Effector CD8-positive, alpha-beta T cell (primary cell): ENCODE data around the gene ADORA1.

ENCODE experiments used
- DNase-seq: peaks from one replicate; lab custom pipeline; 2025; lab: John Stamatoyannopoulos, UW
- total RNA-seq, 4 experiments: gene quantifications; one replicate each; lab custom pipeline; 2026; lab: John Stamatoyannopoulos, UW

Gene ADORA1
- total RNA-seq: 0 to 0.37 (median 0.09) reads per million in 4 experiments

GRCh38 chr1:203127666-203128430 lies at the start of gene ADORA1:
Gene ADORA1, plus strand, starts transcription at chr1:203127726. Its CDS starts 1,116 bp downstream, at chr1:203128842.
- DNase-seq: no peak

- DNase-seq: no peak
Observed at GRCh38 chr1:203077956-203078355, 49.6 kb upstream of the ADORA1 start.

GRCh38 chr1:203078478-203078877 lies 49.0 kb upstream of the ADORA1 start:
- no peak for DNase-seq

- DNase-seq: no peak
Observed at GRCh38 chr1:203080456-203080855, 47.1 kb upstream of the ADORA1 start.

- no peak for DNase-seq
Observed at GRCh38 chr1:203081465-203082230, 45.9 kb upstream of the ADORA1 start.

- no peak for DNase-seq
Observed at GRCh38 chr1:203082231-203082505, 45.4 kb upstream of the ADORA1 start.

- DNase-seq: no peak
Observed at GRCh38 chr1:203082571-203083462, 44.7 kb upstream of the ADORA1 start.

GRCh38 chr1:203083463-203083921 lies 44.0 kb upstream of the ADORA1 start:
- DNase-seq: no peak

- no peak for DNase-seq
Observed at GRCh38 chr1:203084588-203085527, 42.7 kb upstream of the ADORA1 start.

- DNase-seq: no peak
Observed at GRCh38 chr1:203085528-203086406, 41.8 kb upstream of the ADORA1 start, which contains the start of gene MYOG. Gene MYOG, minus strand, starts transcription at chr1:203086012. Its CDS starts 51 bp downstream, at chr1:203085961.

- no peak for DNase-seq
Observed at GRCh38 chr1:203086992-203087763, 40.3 kb upstream of the ADORA1 start.

- no peak for DNase-seq
Observed at GRCh38 chr1:203088441-203088840, 39.1 kb upstream of the ADORA1 start.

GRCh38 chr1:203089001-203089650 lies 38.4 kb upstream of the ADORA1 start:
- no peak for DNase-seq

GRCh38 chr1:203089651-203090045 lies 37.9 kb upstream of the ADORA1 start:
- no peak for DNase-seq

- no peak for DNase-seq
Observed at GRCh38 chr1:203090421-203091198, 36.9 kb upstream of the ADORA1 start.

GRCh38 chr1:203091199-203091477 lies 36.4 kb upstream of the ADORA1 start:
- no peak for DNase-seq

GRCh38 chr1:203091761-203092330 lies 35.7 kb upstream of the ADORA1 start:
- DNase-seq: no peak
